Thoracic aorta (tissue), 2 donors: Measurements from ENCODE around the gene FRMD7. TPM values are rescaled to one million over a fixed set of nuclear protein-coding genes. Genes with fewer than 3 reads are reported as not detected.

ENCODE experiments used
- ATAC-seq: fragments of 150-250 bp; one replicate; pipeline ENCODE4 v1.8.0; 2017; ENCODE audit warnings: low read depth; ENCODE audit not compliant: insufficient number of reproducible peaks, low FRiP score
- DNase-seq: peaks from one replicate; pipeline ENCODE4 v3.0.0-alpha.2; 2020; ENCODE audit warnings: low spot score
- H3K27ac ChIP-seq, 2 donors: fragments of 200-600 bp; sonication (generic); 1 replicate in 1 of 2; 2 replicates in 1 of 2; pipeline ENCODE4 v1.5.1; 2016; ENCODE audit warnings: mild to moderate bottlenecking in 2 of 2, moderate library complexity in 2 of 2
- H3K27me3 ChIP-seq: fragments of 200-600 bp; sonication (generic); replicated peaks from 2 replicates; pipeline ENCODE4 v1.6.0; 2016; ENCODE audit warnings: mild to moderate bottlenecking; ENCODE audit not compliant: insufficient read depth
- H3K36me3 ChIP-seq: fragments of 200-600 bp; sonication (generic); one replicate; pipeline ENCODE4 v1.5.1; 2016
- H3K4me1 ChIP-seq, 2 donors: fragments of 200-600 bp; sonication (generic); 1 replicate in 1 of 2; 2 replicates in 1 of 2; pipeline versions ENCODE4 v1.5.1 to v1.6.0; 2016; ENCODE audit warnings: low read depth in 2 of 2, mild to moderate bottlenecking in 1 of 2; ENCODE audit not compliant: control insufficient read depth in 1 of 2
- H3K4me3 ChIP-seq: fragments of 200-600 bp; sonication (generic); 2 replicates; pipeline ENCODE4 v1.5.1; 2016; ENCODE audit warnings: mild to moderate bottlenecking
- H3K9me3 ChIP-seq: fragments of 200-600 bp; sonication (generic); 2 replicates; pipeline ENCODE4 v1.5.1; 2016
- total RNA-seq, 2 donors: library from RNA; depleted of rRNA; stranded (reverse); fragments of >200 nt; gene quantifications; one replicate each; pipeline versions ENCODE4 v1.1.0 to v1.2.3, GENCODE V29; 2016
- TF ChIP-seq, protein P1 (sequence below): fragments of 200-600 bp; sonication (generic); IDR thresholded peaks from one replicate; pipeline ENCODE4 v1.5.1; 2019; ENCODE audit warnings: antibody characterized with exemption

Gene FRMD7
- total RNA-seq, 2 donors from 2014 or later, result 0.27 to 0.28 TPM

- no peaks in the 10 kb centered on the region for H3K27me3 ChIP-seq
- H3K4me1 ChIP-seq, result no peaks in the 10 kb centered on the region
- H3K9me3 ChIP-seq, result no peaks in the 10 kb centered on the region
- H3K27ac ChIP-seq, result no peak overlapping the region
- TF ChIP-seq, protein P1, sequence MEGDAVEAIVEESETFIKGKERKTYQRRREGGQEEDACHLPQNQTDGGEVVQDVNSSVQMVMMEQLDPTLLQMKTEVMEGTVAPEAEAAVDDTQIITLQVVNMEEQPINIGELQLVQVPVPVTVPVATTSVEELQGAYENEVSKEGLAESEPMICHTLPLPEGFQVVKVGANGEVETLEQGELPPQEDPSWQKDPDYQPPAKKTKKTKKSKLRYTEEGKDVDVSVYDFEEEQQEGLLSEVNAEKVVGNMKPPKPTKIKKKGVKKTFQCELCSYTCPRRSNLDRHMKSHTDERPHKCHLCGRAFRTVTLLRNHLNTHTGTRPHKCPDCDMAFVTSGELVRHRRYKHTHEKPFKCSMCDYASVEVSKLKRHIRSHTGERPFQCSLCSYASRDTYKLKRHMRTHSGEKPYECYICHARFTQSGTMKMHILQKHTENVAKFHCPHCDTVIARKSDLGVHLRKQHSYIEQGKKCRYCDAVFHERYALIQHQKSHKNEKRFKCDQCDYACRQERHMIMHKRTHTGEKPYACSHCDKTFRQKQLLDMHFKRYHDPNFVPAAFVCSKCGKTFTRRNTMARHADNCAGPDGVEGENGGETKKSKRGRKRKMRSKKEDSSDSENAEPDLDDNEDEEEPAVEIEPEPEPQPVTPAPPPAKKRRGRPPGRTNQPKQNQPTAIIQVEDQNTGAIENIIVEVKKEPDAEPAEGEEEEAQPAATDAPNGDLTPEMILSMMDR, result no peak
- no peak for ATAC-seq
- no peaks in the 10 kb centered on the region for H3K36me3 ChIP-seq
- DNase-seq, result no peak
- H3K4me3 ChIP-seq, result no peak overlapping the region
These were observed 86.8 kb downstream of the FRMD7 start for GRCh38 chrX:132041015-132041414.

GRCh38 chrX:132040066-132040465, 87.8 kb downstream of the FRMD7 start:
- H3K4me1 ChIP-seq, result no peaks in the 10 kb centered on the region
- no peaks in the 10 kb centered on the region for H3K36me3 ChIP-seq
- TF ChIP-seq, protein P1, result no peak
- no peaks in the 10 kb centered on the region for H3K27me3 ChIP-seq
- no peak overlapping the region for H3K4me3 ChIP-seq
- no peaks in the 10 kb centered on the region for H3K9me3 ChIP-seq
- DNase-seq, result no peak
- no peak for ATAC-seq
- H3K27ac ChIP-seq, result no peak overlapping the region

GRCh38 chrX:132037479-132037993, 90.3 kb downstream of the FRMD7 start:
- ATAC-seq, result no peak
- no peaks in the 10 kb centered on the region for H3K9me3 ChIP-seq

GRCh38 chrX:132034648-132035047, 93.2 kb downstream of the FRMD7 start:
- TF ChIP-seq, protein P1, result no peak
- ATAC-seq (no peak), DNase-seq (no peak)
- H3K27ac ChIP-seq, result no peak overlapping the region
- H3K4me3 ChIP-seq, result no peak overlapping the region
- no peaks in the 10 kb centered on the region for H3K36me3 ChIP-seq
- no peaks in the 10 kb centered on the region for H3K9me3 ChIP-seq
- no peaks in the 10 kb centered on the region for H3K27me3 ChIP-seq
- H3K4me1 ChIP-seq, result no peaks in the 10 kb centered on the region

More at GRCh38 chrX:132037479-132037993, 90.3 kb downstream of the FRMD7 start:
- Histone ChIP-seq H3K4me1 (no peaks in the 10 kb centered on the region), H3K36me3 (no peaks in the 10 kb centered on the region), H3K27ac (no peak overlapping the region), H3K27me3 (no peaks in the 10 kb centered on the region), H3K4me3 (no peak overlapping the region)
- DNase-seq, result no peak
- TF ChIP-seq, protein P1, result no peak

DNA sequence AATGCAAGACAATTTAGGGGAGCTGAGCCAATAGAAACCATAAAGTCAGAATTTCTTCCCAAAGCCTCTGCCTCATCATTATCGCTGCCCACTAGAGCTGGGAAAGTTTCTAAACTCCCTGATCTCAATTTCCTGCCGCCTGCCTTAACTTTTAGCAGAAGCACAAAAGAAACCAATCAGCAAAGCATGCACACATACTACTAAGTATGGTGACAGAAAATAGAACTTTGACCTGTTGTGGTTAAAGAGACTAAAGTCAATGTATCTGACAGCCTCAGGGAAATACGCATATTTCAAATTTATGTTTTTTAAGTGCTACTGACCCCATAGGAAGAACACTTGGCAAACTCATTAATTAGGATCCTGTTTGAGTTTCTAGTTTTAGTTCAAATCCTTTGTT, 94.7 kb downstream of the FRMD7 start:
- H3K27me3 ChIP-seq, result no peaks in the 10 kb centered on the region
- no peaks in the 10 kb centered on the region for H3K36me3 ChIP-seq
- H3K4me3 ChIP-seq, result no peak overlapping the region
- no peak for DNase-seq
- no peak overlapping the region for H3K27ac ChIP-seq
- H3K9me3 ChIP-seq, result no peaks in the 10 kb centered on the region
- ATAC-seq, result no peak
- H3K4me1 ChIP-seq, result no peaks in the 10 kb centered on the region
- TF ChIP-seq, protein P1, result no peak
